Measurements from ENCODE around the gene FAM156B. TPM values are rescaled to one million over a fixed set of nuclear protein-coding genes. Genes with fewer than 3 reads are reported as not detected.
"Not testable (repeated sequence)": the region's sequence is repeated elsewhere in the genome, so short reads cannot be mapped to it uniquely, and the experiment has no call there.

FAM156B gene
- total and polyA plus RNA-seq, 2 of the 4 experiments (the other 2 are of a cell fraction) = 17.9 to 52.4 TPM

- TF ChIP-seq SMC3 (IDR thresholded peaks at IDR 0.05; ENCODE audit: low read depth, low read length) (peak; percentile 62), MAZ (IDR thresholded peaks at IDR 0.05; ENCODE audit: borderline replicate concordance, low read depth, low read length) (peak; percentile 100)
Observed at GRCh38 chrX:52934704-52935469, 37.8 kb downstream of the FAM156B start (continued).

GRCh38 chrX:52935470-52935784, 38.3 kb downstream of the FAM156B start:
- CTCF ChIA-PET; intact Hi-C loops (cut with micrococcal nuclease); dilution Hi-C loops (cut with HindIII; ENCODE audit: low sequenced_read_pairs, unreplicated experiment): not testable (repeated sequence)

DNA sequence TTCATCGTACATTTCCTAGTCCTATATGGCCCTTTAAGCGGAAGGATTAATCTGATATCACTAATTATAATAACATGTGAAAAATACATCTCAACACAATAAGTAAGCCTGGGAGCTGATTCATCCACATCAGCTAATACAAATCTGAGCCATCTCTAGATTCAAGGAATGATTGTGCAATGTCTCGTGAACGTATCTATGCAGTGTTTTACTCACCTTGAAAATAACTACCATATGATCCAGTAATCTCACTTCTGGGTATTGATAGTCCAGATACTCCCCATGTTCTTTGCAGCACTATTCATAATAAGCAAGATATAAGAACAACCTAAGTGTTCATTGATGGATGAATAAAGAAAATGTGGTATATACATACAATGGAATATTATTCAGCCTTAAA, 43.6 kb downstream of the FAM156B start:
- POLR2A ChIA-PET (ENCODE audit: unreplicated experiment); in situ Hi-C loops (cut with MboI; ENCODE audit: low sequenced_read_pairs); dilution Hi-C loops (cut with HindIII; ENCODE audit: low sequenced_read_pairs, unreplicated experiment): not testable (repeated sequence)

More at GRCh38 chrX:52935470-52935784, 38.3 kb downstream of the FAM156B start:
- Histone ChIP-seq H3K14ac (replicated peaks; ENCODE audit: low read depth, low read length) (peak overlapping the region; percentile 77), H2AFZ (replicated peaks; ENCODE audit: low read length, poor library complexity) (peak overlapping the region; percentile 100), H4K5ac (ENCODE audit: low read depth, low read length) (peak overlapping the region; percentile 95), H2AK5ac (ENCODE audit: low read depth, low read length) (peak overlapping the region; percentile 97), H3K18ac (ENCODE audit: low read depth, low read length) (peak overlapping the region; percentile 78), H4K91ac (ENCODE audit: insufficient read depth, low read depth, low read length) (peak overlapping the region; percentile 92), H3K4me2 (ENCODE audit: low read depth, low read length) (peak overlapping the region; percentile 82), H2BK120ac (ENCODE audit: low read depth, low read length) (peak overlapping the region; percentile 82), H4K8ac (ENCODE audit: low read depth in 2 of 2, low read length in 2 of 2) (peak overlapping the region; percentile 57 to 95), H2AK9ac (replicated peaks; ENCODE audit: low read depth, low read length, poor library complexity) (peak overlapping the region; percentile 98), H3K9ac (ENCODE audit: low read depth, low read length) (peak overlapping the region; percentile 95), H3K23ac (ENCODE audit: low read depth, low read length) (peak overlapping the region; percentile 86), H3K27ac (ENCODE audit: insufficient read depth, low read length) (peak overlapping the region; percentile 97), H3K4ac (ENCODE audit: low read depth, low read length) (peak overlapping the region; percentile 72), H2BK5ac (ENCODE audit: low read depth, low read length, poor library complexity, severe bottlenecking) (peak overlapping the region; percentile 88), H3K56ac (ENCODE audit: extremely low read depth, insufficient read depth, low read length) (peak overlapping the region; percentile 48), H3K4me3 (ENCODE audit: insufficient read depth, low read depth, low read length) (peak overlapping the region; percentile 57)
- H3K9me3 ChIP-seq (ENCODE audit: control insufficient read depth, insufficient read depth, low read length); H3K36me3 ChIP-seq (ENCODE audit: control insufficient read depth, insufficient read depth, low read length); H4K20me1 ChIP-seq (ENCODE audit: insufficient read depth, low read length); DNase-seq; H3K4me1 ChIP-seq (ENCODE audit: control insufficient read depth, insufficient read depth, low read length); BruUV-seq (replicated peaks); in situ Hi-C loops (cut with MboI; ENCODE audit: low sequenced_read_pairs); H3K27me3 ChIP-seq (ENCODE audit: control insufficient read depth, insufficient read depth, low read length); H3K9me1 ChIP-seq (ENCODE audit: insufficient read depth, low read length); H3K79me1 ChIP-seq (ENCODE audit: low read depth in 1 of 2, low read length in 2 of 2); H2BK15ac ChIP-seq (ENCODE audit: low read depth, low read length); H2BK20ac ChIP-seq (ENCODE audit: low read depth, low read length); POLR2A ChIA-PET (ENCODE audit: unreplicated experiment): not testable (repeated sequence)
- peak; percentile 30 for ATAC-seq (ENCODE audit: low read depth)
- WGBS, 2 experiments (ENCODE audit: extremely low coverage in 2 of 2, insufficient read length in 1 of 2) = 18% methylated on average over 5 of the region's 10 CpGs; no CpG with 5 or more reads in 1 of the 2 experiments

More for the DNA sequence above, 43.6 kb downstream of the FAM156B start:
- H4K5ac ChIP-seq (ENCODE audit: low read depth, low read length); H3K14ac ChIP-seq (replicated peaks; ENCODE audit: low read depth, low read length); H2BK120ac ChIP-seq (ENCODE audit: low read depth, low read length); BruUV-seq (replicated peaks); H3K18ac ChIP-seq (ENCODE audit: low read depth, low read length); H3K36me3 ChIP-seq (ENCODE audit: control insufficient read depth, insufficient read depth, low read length); H2AFZ ChIP-seq (replicated peaks; ENCODE audit: low read length, poor library complexity); H3K27me3 ChIP-seq (ENCODE audit: control insufficient read depth, insufficient read depth, low read length); H3K4ac ChIP-seq (ENCODE audit: low read depth, low read length); H4K8ac ChIP-seq (ENCODE audit: low read depth in 2 of 2, low read length in 2 of 2); H2BK5ac ChIP-seq (ENCODE audit: low read depth, low read length, poor library complexity, severe bottlenecking); H2AK9ac ChIP-seq (replicated peaks; ENCODE audit: low read depth, low read length, poor library complexity); H2AK5ac ChIP-seq (ENCODE audit: low read depth, low read length); H3K4me2 ChIP-seq (ENCODE audit: low read depth, low read length); H3K79me1 ChIP-seq (ENCODE audit: low read depth in 1 of 2, low read length in 2 of 2); H3K27ac ChIP-seq (ENCODE audit: insufficient read depth, low read length); H4K20me1 ChIP-seq (ENCODE audit: insufficient read depth, low read length); DNase-seq; ATAC-seq (ENCODE audit: low read depth); H3K9me1 ChIP-seq (ENCODE audit: insufficient read depth, low read length); H4K91ac ChIP-seq (ENCODE audit: insufficient read depth, low read depth, low read length); H3K9ac ChIP-seq (ENCODE audit: low read depth, low read length); H3K23ac ChIP-seq (ENCODE audit: low read depth, low read length); intact Hi-C loops (cut with micrococcal nuclease); H3K4me1 ChIP-seq (ENCODE audit: control insufficient read depth, insufficient read depth, low read length); H2BK20ac ChIP-seq (ENCODE audit: low read depth, low read length); CTCF ChIA-PET; H3K56ac ChIP-seq (ENCODE audit: extremely low read depth, insufficient read depth, low read length); H3K4me3 ChIP-seq (ENCODE audit: insufficient read depth, low read depth, low read length); H2BK15ac ChIP-seq (ENCODE audit: low read depth, low read length); H3K9me3 ChIP-seq (ENCODE audit: control insufficient read depth, insufficient read depth, low read length): not testable (repeated sequence)
- WGBS, 2 experiments (ENCODE audit: extremely low coverage in 2 of 2, insufficient read length in 1 of 2) = no CpG with 5 or more reads among the region's 4 CpGs

All from IMR-90 (cell line).